Mesendoderm (in vitro differentiated cells): Measurements from ENCODE around the gene C1S.

ENCODE experiments used
- DNase-seq: peaks from one replicate; pipeline ENCODE4 v3.0.0; 2013
- H2AK5ac ChIP-seq: 2 replicates; pipeline ENCODE4 v1.6.1; 2013; ENCODE audit warnings: low read length, inconsistent platforms
- H2BK120ac ChIP-seq: 2 replicates; pipeline ENCODE4 v1.6.1; 2013; ENCODE audit warnings: low read depth, mild to moderate bottlenecking, low read length, moderate library complexity, mixed read lengths
- H2BK15ac ChIP-seq: replicated peaks from 2 replicates; pipeline ENCODE4 v1.6.1; 2013; ENCODE audit warnings: low read depth, mild to moderate bottlenecking, moderate library complexity
- H2BK5ac ChIP-seq: 2 replicates; pipeline ENCODE4 v1.6.1; 2013; ENCODE audit warnings: low read length, inconsistent platforms
- H3K18ac ChIP-seq: 2 replicates; pipeline ENCODE4 v1.6.1; 2013; ENCODE audit warnings: mild to moderate bottlenecking, low read length, mixed read lengths
- H3K23ac ChIP-seq: one replicate; pipeline ENCODE4 v1.6.1; 2013; ENCODE audit warnings: low read length
- H3K27ac ChIP-seq: 2 replicates; pipeline ENCODE4 v1.5.1; 2013; ENCODE audit warnings: low read depth, mild to moderate bottlenecking, inconsistent platforms, low read length, moderate library complexity
- H3K27me3 ChIP-seq: 2 replicates; pipeline ENCODE4 v1.6.1; 2013; ENCODE audit warnings: low read length, control low read depth, mild to moderate bottlenecking, inconsistent platforms; ENCODE audit not compliant: insufficient read depth, poor library complexity
- H3K36me3 ChIP-seq: 2 replicates; pipeline ENCODE4 v1.6.1; 2013; ENCODE audit warnings: low read length, inconsistent platforms; ENCODE audit not compliant: control insufficient read depth, insufficient read depth
- H3K4ac ChIP-seq: one replicate; pipeline ENCODE4 v1.6.1; 2013; ENCODE audit warnings: low read depth, mild to moderate bottlenecking, low read length, moderate library complexity
- H3K4me1 ChIP-seq: 2 replicates; pipeline ENCODE4 v1.6.1; 2013; ENCODE audit warnings: low read depth, low read length, inconsistent platforms; ENCODE audit not compliant: control insufficient read depth
- H3K4me2 ChIP-seq: 2 replicates; pipeline ENCODE4 v1.6.1; 2013; ENCODE audit warnings: low read length
- H3K4me3 ChIP-seq: 2 replicates; pipeline ENCODE4 v1.5.1; 2013; ENCODE audit warnings: mild to moderate bottlenecking, low read length
- H3K56ac ChIP-seq: one replicate; pipeline ENCODE4 v1.6.1; 2013; ENCODE audit warnings: low read length
- H3K79me1 ChIP-seq: 2 replicates; pipeline ENCODE4 v1.6.1; 2013; ENCODE audit warnings: low read length, inconsistent platforms
- H3K79me2 ChIP-seq: 2 replicates; pipeline ENCODE4 v1.6.1; 2013; ENCODE audit warnings: mild to moderate bottlenecking, low read length; ENCODE audit not compliant: control insufficient read depth, insufficient read depth
- H3K9ac ChIP-seq: 2 replicates; pipeline ENCODE4 v1.6.1; 2013; ENCODE audit warnings: low read length, inconsistent platforms
- H4K5ac ChIP-seq: one replicate; pipeline ENCODE4 v1.6.1; 2013; ENCODE audit warnings: low read length
- H4K8ac ChIP-seq: one replicate; pipeline ENCODE4 v1.6.1; 2013; ENCODE audit warnings: low read depth, mild to moderate bottlenecking, control low read depth, low read length, moderate library complexity
- WGBS: extraction: QIAGEN DNeasy Blood & Tissue Kit; methylation state at CpG from one replicate; pipeline ENCODE4 v1.1.7; 2013; ENCODE audit warnings: low lambda C conversion rate, missing lambda C conversion rate; ENCODE audit not compliant: insufficient coverage; ENCODE audit errors: extremely low coverage; 5-methylcytosine and 5-hydroxymethylcytosine counted together

Gene C1S

DNA sequence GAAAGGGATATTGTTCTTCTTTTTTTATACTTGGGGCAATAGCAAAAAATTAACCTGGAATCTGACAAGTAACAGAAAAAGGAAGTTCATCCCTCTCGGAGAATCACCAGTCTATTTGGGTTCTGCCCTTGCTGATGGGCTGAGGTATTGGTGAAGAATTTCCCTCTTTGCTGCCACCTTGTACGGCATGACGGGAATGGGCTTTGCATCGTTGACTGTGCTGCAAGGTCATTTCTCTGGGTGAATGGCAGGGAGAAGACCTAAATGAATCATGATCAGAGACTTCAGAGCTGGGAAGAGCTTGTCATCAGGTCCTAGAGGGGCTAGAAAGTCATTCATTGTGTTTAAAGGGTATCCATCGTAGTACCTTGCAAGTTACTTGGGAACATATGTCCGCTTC lies 12.0 kb downstream of the C1S start:
- H3K4me3 ChIP-seq, result no peak overlapping the region
- no peaks in the 10 kb centered on the region for H3K79me1 ChIP-seq
- no peaks in the 10 kb centered on the region for H3K79me2 ChIP-seq
- no peak overlapping the region for H2BK15ac ChIP-seq
- no peaks in the 10 kb centered on the region for H3K36me3 ChIP-seq
- H3K27me3 ChIP-seq, result no peaks in the 10 kb centered on the region
- no peak overlapping the region for H3K18ac ChIP-seq
- H3K23ac ChIP-seq, result no peak overlapping the region
- no CpG with 5 or more reads among the region's 6 CpGs for WGBS
- H3K4ac ChIP-seq, result no peak overlapping the region
- no peak overlapping the region for H3K27ac ChIP-seq
- no peak overlapping the region for H3K9ac ChIP-seq
- H4K5ac ChIP-seq, result no peak overlapping the region
- no peak overlapping the region for H4K8ac ChIP-seq
- no peak overlapping the region for H3K56ac ChIP-seq
- no peak overlapping the region for H2AK5ac ChIP-seq
- no peak for DNase-seq
- H3K4me1 ChIP-seq, result no peaks in the 10 kb centered on the region
- no peak overlapping the region for H2BK5ac ChIP-seq
- H3K4me2 ChIP-seq, result no peak overlapping the region
- H2BK120ac ChIP-seq, result no peak overlapping the region

DNA sequence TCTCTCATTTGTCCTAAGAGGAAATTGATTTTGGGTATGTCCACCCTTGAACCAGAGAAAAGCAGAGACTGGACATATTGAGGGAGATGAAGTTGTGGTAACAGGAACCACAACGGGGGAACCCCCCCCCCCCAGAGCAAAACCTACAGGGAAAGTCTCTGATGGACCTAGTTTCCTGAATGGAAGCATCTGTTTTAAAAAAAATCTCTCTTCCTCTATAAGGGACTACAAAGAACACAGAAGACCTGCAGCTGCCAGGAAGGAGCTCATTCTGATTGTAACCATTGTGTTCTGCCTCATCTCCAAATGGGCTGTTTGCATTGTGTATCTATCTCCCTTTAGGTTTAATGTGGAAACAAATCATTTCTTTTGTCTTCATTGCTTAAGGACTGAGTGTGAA lies 13.4 kb downstream of the C1S start:
- Histone ChIP-seq H3K36me3 (no peaks in the 10 kb centered on the region), H3K27ac (no peak overlapping the region), H4K5ac (no peak overlapping the region), H3K4me1 (no peaks in the 10 kb centered on the region), H4K8ac (no peak overlapping the region), H3K9ac (no peak overlapping the region), H2BK120ac (no peak overlapping the region), H3K18ac (no peak overlapping the region), H3K4me3 (no peak overlapping the region), H3K23ac (no peak overlapping the region), H3K56ac (no peak overlapping the region), H3K4ac (no peak overlapping the region), H3K4me2 (no peak overlapping the region), H3K79me1 (no peaks in the 10 kb centered on the region), H2AK5ac (no peak overlapping the region), H3K79me2 (no peaks in the 10 kb centered on the region), H2BK15ac (no peak overlapping the region), H2BK5ac (no peak overlapping the region), H3K27me3 (no peaks in the 10 kb centered on the region)
- no peak for DNase-seq
- no CpG with 5 or more reads among the region's 1 CpG for WGBS

DNA sequence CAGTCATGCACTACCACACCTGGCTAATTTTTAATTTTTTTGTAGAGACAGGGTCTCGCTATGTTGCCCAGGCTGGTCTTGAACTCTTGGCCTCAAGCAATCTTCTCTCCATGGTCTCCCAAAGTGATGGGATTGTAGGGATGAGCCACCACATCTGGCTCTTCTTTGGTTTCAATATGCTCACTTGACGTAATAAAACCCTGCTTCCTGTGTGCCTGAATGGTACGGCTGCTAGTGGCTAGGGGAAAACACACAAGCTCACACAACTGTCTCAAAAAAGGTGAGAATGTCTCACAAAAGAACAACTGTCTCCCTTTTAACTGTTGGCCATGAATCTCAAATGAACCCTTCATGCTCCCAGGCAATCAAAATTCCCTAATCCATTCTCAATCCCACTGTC lies 15.0 kb downstream of the C1S start:
- H3K27me3 ChIP-seq, result no peaks in the 10 kb centered on the region
- no peak overlapping the region for H2BK120ac ChIP-seq
- no peak overlapping the region for H2BK5ac ChIP-seq
- no peak overlapping the region for H3K9ac ChIP-seq
- H3K36me3 ChIP-seq, result no peaks in the 10 kb centered on the region
- H3K4me3 ChIP-seq, result no peak overlapping the region
- WGBS, result no CpG with 5 or more reads among the region's 3 CpGs
- no peak overlapping the region for H3K18ac ChIP-seq
- H3K4ac ChIP-seq, result no peak overlapping the region
- no peak overlapping the region for H3K27ac ChIP-seq
- H2BK15ac ChIP-seq, result no peak overlapping the region
- H4K5ac ChIP-seq, result no peak overlapping the region
- H3K79me2 ChIP-seq, result no peaks in the 10 kb centered on the region
- no peak overlapping the region for H3K4me2 ChIP-seq
- no peak for DNase-seq
- no peak overlapping the region for H4K8ac ChIP-seq
- H3K23ac ChIP-seq, result no peak overlapping the region
- H2AK5ac ChIP-seq, result no peak overlapping the region
- no peaks in the 10 kb centered on the region for H3K79me1 ChIP-seq
- H3K56ac ChIP-seq, result no peak overlapping the region
- H3K4me1 ChIP-seq, result no peaks in the 10 kb centered on the region

DNA sequence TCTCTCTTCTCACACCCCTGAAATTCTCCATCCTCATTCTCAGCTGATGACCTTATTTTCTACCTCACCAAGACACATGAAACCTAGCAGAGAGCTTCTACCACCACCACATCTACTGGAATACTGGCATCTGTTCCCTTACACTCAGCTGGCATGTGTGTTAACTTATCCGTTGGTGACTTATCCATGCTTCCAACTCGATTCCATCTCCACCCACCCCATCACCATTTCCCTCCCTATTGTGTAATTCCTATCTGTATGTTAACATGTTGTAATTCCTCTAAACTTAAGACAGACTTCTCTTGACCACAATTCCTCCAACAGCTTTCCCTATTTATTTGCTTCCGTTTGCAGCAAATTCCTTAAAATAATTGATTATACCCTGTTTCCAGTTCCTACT lies 15.4 kb downstream of the C1S start:
- WGBS, result no CpG with 5 or more reads among the region's 3 CpGs
- DNase-seq, result no peak
- no peak overlapping the region for H2BK5ac ChIP-seq
- no peak overlapping the region for H3K23ac ChIP-seq
- no peak overlapping the region for H3K27ac ChIP-seq
- no peak overlapping the region for H3K9ac ChIP-seq
- H3K27me3 ChIP-seq, result no peaks in the 10 kb centered on the region
- no peak overlapping the region for H4K5ac ChIP-seq
- H3K4ac ChIP-seq, result no peak overlapping the region
- no peaks in the 10 kb centered on the region for H3K36me3 ChIP-seq
- H3K79me1 ChIP-seq, result no peaks in the 10 kb centered on the region
- H3K79me2 ChIP-seq, result no peaks in the 10 kb centered on the region
- H3K4me3 ChIP-seq, result no peak overlapping the region
- no peak overlapping the region for H4K8ac ChIP-seq
- H2BK15ac ChIP-seq, result no peak overlapping the region
- no peak overlapping the region for H3K4me2 ChIP-seq
- no peak overlapping the region for H2AK5ac ChIP-seq
- H3K18ac ChIP-seq, result no peak overlapping the region
- H2BK120ac ChIP-seq, result no peak overlapping the region
- H3K56ac ChIP-seq, result no peak overlapping the region
- H3K4me1 ChIP-seq, result no peaks in the 10 kb centered on the region

DNA sequence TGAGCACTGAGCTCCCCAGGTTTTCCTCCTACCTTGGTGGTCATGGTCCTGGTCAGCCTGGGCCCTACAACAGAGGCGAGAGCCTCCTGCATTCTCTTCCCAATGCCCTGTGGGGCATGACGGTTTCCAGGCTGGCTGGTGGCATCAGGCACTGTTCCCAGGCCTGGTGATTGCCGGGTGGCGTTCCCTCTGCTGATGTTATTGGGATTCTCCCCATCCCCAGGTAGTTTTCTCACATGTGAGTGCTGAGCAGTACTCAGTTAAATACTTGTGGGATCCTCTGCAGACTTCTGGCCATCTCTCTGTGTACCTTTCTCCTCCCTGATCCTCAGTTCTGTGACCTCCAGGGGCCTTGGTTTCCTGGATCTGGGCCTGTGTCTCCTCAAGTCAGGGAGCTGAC lies 16.0 kb downstream of the C1S start:
- no peaks in the 10 kb centered on the region for H3K4me1 ChIP-seq
- H2BK15ac ChIP-seq, result no peak overlapping the region
- H3K9ac ChIP-seq, result no peak overlapping the region
- H3K79me2 ChIP-seq, result no peaks in the 10 kb centered on the region
- no CpG with 5 or more reads among the region's 4 CpGs for WGBS
- no peaks in the 10 kb centered on the region for H3K36me3 ChIP-seq
- H4K8ac ChIP-seq, result no peak overlapping the region
- no peak overlapping the region for H2BK5ac ChIP-seq
- no peaks in the 10 kb centered on the region for H3K27me3 ChIP-seq
- H3K4me2 ChIP-seq, result no peak overlapping the region
- H3K4ac ChIP-seq, result no peak overlapping the region
- no peak overlapping the region for H2AK5ac ChIP-seq
- H4K5ac ChIP-seq, result no peak overlapping the region
- no peaks in the 10 kb centered on the region for H3K79me1 ChIP-seq
- H3K4me3 ChIP-seq, result no peak overlapping the region
- DNase-seq, result no peak
- H3K56ac ChIP-seq, result no peak overlapping the region
- H2BK120ac ChIP-seq, result no peak overlapping the region
- no peak overlapping the region for H3K23ac ChIP-seq
- H3K18ac ChIP-seq, result no peak overlapping the region
- no peak overlapping the region for H3K27ac ChIP-seq

DNA sequence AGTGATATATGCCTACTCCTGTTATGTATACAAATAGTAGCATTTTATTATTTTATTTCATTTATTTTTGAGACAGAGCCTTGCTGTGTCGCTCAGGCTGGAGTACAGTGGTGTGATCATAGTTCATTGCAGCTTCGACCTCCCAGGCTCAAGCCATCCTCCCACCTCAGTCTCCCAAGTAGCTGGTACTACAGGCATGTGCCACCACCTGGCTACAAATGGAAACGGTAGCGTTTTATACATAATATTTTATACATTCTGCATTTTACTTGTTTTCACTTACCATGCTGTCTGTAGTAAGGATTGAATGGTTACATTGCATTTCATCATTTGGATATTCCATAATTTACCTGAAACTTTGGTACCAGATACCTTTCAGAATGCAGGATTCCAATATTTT lies 17.6 kb downstream of the C1S start:
- Histone ChIP-seq H3K4ac (no peak overlapping the region), H3K23ac (no peak overlapping the region), H3K27ac (no peak overlapping the region), H4K8ac (no peak overlapping the region), H3K79me1 (no peaks in the 10 kb centered on the region), H2BK5ac (no peak overlapping the region), H3K9ac (no peak overlapping the region), H3K4me3 (no peak overlapping the region), H3K4me2 (no peak overlapping the region), H3K27me3 (no peaks in the 10 kb centered on the region), H2BK15ac (no peak overlapping the region), H3K36me3 (no peaks in the 10 kb centered on the region), H3K18ac (no peak overlapping the region), H3K56ac (no peak overlapping the region), H2AK5ac (no peak overlapping the region), H3K4me1 (no peaks in the 10 kb centered on the region), H3K79me2 (no peaks in the 10 kb centered on the region), H4K5ac (no peak overlapping the region), H2BK120ac (no peak overlapping the region)
- no CpG with 5 or more reads among the region's 4 CpGs for WGBS
- no peak for DNase-seq
